Activated naive CD4-positive, alpha-beta T cell treated with anti-CD3 and anti-CD28 coated beads, Interleukin-2, amount 50 U/mL, for 24 hours (primary cell): Measurements from ENCODE around the gene ZFC3H1.

Experiments
- H3K27ac Mint-ChIP-seq: one replicate; pipeline ENCODE4 v1.8.0; 2021; ENCODE audit warnings: mild to moderate bottlenecking, mixed read lengths
- H3K27me3 Mint-ChIP-seq: one replicate; pipeline ENCODE4 v1.8.0; 2021; ENCODE audit warnings: mixed read lengths
- H3K36me3 Mint-ChIP-seq: one replicate; pipeline ENCODE4 v1.8.0; 2021; ENCODE audit warnings: mixed read lengths
- H3K4me1 Mint-ChIP-seq: one replicate; pipeline ENCODE4 v1.8.0; 2021; ENCODE audit warnings: mixed read lengths
- H3K4me3 Mint-ChIP-seq: one replicate; pipeline ENCODE4 v1.8.0; 2021; ENCODE audit warnings: mild to moderate bottlenecking, mixed read lengths
- H3K9me3 Mint-ChIP-seq: one replicate; pipeline ENCODE4 v1.8.0; 2021; ENCODE audit warnings: mixed read lengths

ZFC3H1 gene

DNA sequence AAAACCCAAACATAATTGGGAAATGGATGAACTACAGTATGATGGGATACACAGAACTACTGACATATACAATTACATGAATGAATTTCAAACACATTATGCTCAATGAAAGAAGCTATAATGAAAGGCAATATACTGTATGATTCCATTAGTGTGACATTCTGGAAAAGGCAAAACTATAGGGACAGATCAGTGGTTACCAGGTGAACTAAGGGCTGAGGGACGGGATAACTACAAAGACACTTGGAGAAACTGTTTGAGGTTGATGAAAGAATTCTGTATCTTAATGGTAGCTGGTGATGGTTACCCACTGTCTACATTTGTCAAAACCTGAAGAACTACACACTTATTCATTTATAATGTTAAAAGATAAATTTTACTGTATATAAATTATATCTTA lies 7.7 kb downstream of the ZFC3H1 start:
- H3K4me1 Mint-ChIP-seq: peaks cover 53% of the 10 kb centered on the region
- H3K4me3 Mint-ChIP-seq: peak overlapping the region; percentile 82

DNA sequence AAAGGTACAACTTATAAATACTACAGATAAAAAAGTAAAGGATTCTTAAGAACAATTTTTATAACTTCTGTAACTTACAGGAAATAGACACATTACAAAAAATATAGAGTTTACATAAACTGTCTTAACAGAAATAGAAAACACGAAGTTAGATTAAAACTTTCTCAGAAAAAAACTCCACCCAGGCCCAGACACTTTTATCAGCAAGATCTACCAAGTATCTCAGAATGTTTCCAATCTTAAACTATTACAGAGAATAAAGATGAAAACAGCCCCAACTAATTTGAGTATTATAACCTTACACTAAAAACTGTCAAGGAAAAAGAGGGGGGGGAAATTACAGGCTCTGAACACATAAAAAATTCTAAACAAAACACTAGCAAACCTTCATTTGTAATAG lies 8.2 kb downstream of the ZFC3H1 start:
- H3K27ac Mint-ChIP-seq: no peak overlapping the region
- peaks cover 53% of the 10 kb centered on the region for H3K4me1 Mint-ChIP-seq
- no peaks in the 10 kb centered on the region for H3K27me3 Mint-ChIP-seq
- H3K9me3 Mint-ChIP-seq: no peaks in the 10 kb centered on the region
- H3K36me3 Mint-ChIP-seq: peaks cover 30% of the 10 kb centered on the region
- peak overlapping the region; percentile 82 for H3K4me3 Mint-ChIP-seq

More for the DNA sequence above, 7.7 kb downstream of the ZFC3H1 start:
- H3K9me3 Mint-ChIP-seq: no peaks in the 10 kb centered on the region
- H3K27me3 Mint-ChIP-seq: no peaks in the 10 kb centered on the region
- H3K27ac Mint-ChIP-seq: no peak overlapping the region
- peaks cover 30% of the 10 kb centered on the region for H3K36me3 Mint-ChIP-seq

DNA sequence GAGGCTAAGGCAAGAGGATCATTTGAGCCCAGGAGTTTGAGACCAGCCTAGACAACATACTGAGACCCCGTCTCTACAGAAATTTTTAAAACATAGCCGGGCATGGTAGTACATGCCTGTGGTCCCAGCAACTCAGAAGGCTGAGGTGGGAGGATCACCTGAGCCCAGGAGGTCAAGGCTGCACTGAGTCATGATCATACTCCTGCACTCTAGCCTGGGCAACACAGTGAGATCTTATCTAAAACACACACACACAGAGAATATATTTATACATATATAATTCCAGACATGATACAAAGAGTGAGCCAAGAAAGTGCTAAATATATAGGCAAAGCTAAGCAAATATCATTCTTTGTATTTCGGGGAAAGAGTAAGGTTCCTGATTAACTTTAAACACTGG lies 9.4 kb downstream of the ZFC3H1 start:
- H3K27me3 Mint-ChIP-seq: no peaks in the 10 kb centered on the region
- H3K9me3 Mint-ChIP-seq: no peaks in the 10 kb centered on the region
- no peak overlapping the region for H3K27ac Mint-ChIP-seq
- peak overlapping the region; percentile 82 for H3K4me3 Mint-ChIP-seq
- H3K4me1 Mint-ChIP-seq: peaks cover 43% of the 10 kb centered on the region
- peaks cover 27% of the 10 kb centered on the region for H3K36me3 Mint-ChIP-seq

DNA sequence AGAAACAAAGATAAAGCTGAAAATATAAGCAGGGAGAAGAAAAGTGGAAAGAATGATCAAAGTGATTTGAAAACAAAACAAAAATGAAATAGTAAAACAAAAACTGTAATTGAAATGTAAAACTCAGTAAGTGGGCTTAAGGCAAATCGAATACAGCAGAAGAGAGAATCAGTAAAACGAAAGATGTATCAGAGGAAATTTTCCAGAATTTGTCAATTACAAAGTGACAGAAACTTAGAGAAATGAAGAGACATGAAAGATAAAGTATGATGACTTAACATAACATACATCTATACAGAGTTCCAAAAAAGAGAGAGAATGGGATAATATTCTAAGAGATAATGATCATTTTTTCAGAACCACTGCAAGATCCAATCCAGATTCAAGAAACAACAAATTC lies 10.5 kb downstream of the ZFC3H1 start:
- Mint-ChIP-seq H3K36me3 (peaks cover 20% of the 10 kb centered on the region), H3K4me1 (peaks cover 35% of the 10 kb centered on the region), H3K27ac (no peak overlapping the region), H3K4me3 (no peak overlapping the region), H3K9me3 (no peaks in the 10 kb centered on the region), H3K27me3 (no peaks in the 10 kb centered on the region)

DNA sequence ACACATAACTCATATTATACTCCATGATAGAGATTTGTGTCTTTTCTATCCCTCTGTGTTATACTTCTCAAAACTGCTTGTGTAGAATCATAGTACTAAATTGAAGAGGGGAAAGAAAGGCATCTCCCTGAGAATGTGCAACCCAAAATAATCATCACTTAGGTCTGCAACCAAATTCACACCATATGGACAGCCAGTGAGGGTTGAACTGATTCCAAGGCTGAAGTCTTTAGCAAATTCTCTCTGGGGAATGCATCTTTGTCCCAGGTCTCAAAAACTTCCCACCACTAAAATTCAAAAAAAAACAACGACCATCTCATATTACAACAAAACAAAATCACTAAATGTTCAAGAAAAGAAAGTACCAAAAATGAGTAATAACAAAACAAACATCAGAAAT lies 11.0 kb downstream of the ZFC3H1 start:
- Mint-ChIP-seq H3K9me3 (no peaks in the 10 kb centered on the region), H3K4me1 (peaks cover 35% of the 10 kb centered on the region), H3K27me3 (no peaks in the 10 kb centered on the region), H3K36me3 (peaks cover 19% of the 10 kb centered on the region), H3K4me3 (no peak overlapping the region), H3K27ac (no peak overlapping the region)

DNA sequence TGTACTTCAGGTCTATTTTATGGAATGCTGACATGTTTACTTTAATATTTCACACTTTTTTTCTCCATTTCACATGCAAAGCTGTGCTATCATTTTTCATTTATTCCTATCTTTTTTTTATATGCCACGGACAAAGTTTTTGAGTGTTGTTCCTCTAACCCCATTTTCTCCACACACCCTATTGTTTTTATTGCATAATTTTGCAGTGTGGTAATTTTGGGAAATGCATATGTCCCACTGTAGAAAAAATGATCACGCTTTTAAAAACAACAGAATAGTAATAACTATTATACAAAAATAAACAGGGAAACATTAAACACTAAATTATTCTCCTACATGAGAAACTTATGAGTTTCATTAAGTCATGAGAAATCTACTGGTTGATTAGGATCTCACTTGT lies 14.2 kb downstream of the ZFC3H1 start:
- peak overlapping the region; percentile 30 for H3K4me3 Mint-ChIP-seq
- H3K36me3 Mint-ChIP-seq: peaks cover 15% of the 10 kb centered on the region

DNA sequence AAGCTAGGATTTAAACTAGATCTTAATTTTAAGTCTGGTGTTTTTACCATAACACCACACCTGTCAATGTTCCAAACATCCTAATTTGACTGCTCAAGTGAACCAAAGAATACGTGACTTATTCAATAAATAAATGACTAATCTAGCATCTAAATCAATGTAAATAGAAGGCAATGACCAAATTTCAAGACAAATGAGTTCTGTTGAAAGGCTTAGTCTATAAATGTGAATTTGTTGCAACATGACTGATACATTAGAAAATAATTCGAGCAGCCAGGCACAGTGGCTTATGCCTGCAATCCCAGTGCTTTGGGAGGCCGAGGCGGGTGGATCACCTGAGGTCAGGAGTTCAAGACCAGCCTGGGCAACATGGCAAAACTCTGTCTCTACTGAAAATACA lies 15.1 kb downstream of the ZFC3H1 start:
- peaks cover 18% of the 10 kb centered on the region for H3K36me3 Mint-ChIP-seq
- no peaks in the 10 kb centered on the region for H3K9me3 Mint-ChIP-seq
- H3K4me1 Mint-ChIP-seq: peaks cover 29% of the 10 kb centered on the region
- no peak overlapping the region for H3K4me3 Mint-ChIP-seq
- no peaks in the 10 kb centered on the region for H3K27me3 Mint-ChIP-seq
- no peak overlapping the region for H3K27ac Mint-ChIP-seq

More for the DNA sequence above, 14.2 kb downstream of the ZFC3H1 start:
- Mint-ChIP-seq H3K27me3 (no peaks in the 10 kb centered on the region), H3K4me1 (peaks cover 26% of the 10 kb centered on the region), H3K27ac (peak overlapping the region; percentile 62), H3K9me3 (no peaks in the 10 kb centered on the region)

DNA sequence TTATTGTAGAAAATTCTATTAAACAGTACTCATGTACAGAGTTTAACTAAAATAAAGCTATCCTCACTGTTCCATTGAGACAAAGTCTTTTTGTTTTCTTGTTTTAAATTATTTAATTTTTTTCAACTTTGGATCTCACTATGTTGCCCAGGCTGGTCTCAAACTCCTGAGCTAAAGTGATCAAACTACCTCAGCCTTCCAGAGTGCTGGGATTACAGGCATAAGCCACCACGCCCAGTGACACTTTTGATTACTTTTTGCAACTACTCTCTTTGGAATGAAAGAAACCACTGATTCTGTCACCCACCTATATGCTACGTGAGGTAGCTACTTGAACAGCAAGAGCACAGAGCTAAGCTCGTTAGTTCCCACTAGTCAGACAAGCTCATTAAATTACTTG lies 17.1 kb downstream of the ZFC3H1 start:
- Mint-ChIP-seq H3K4me3 (no peak overlapping the region), H3K4me1 (peaks cover 43% of the 10 kb centered on the region), H3K27ac (peak overlapping the region; percentile 82), H3K27me3 (no peaks in the 10 kb centered on the region), H3K9me3 (no peaks in the 10 kb centered on the region), H3K36me3 (peaks cover 23% of the 10 kb centered on the region)

DNA sequence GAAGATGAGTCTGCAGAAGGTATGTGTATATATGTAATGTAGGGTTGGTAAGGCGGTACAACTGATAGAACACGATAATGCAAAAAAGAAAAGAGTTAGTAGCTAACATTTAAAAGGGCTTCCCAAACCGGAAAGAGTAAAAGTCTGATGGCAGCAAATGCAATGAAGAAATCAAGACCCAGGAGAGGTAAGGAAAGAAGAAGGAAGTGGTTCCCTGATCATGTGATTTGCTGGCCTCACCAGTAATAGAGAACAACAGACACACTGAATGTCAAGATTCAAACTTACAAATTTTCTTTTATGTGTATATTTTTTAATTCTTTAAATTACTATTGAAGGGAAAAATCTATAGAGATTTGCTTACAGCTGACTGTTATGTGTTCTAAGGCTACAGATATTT lies 18.4 kb downstream of the ZFC3H1 start:
- Mint-ChIP-seq H3K4me1 (peaks cover 46% of the 10 kb centered on the region), H3K27me3 (no peaks in the 10 kb centered on the region), H3K4me3 (no peak overlapping the region), H3K9me3 (no peaks in the 10 kb centered on the region), H3K36me3 (peaks cover 26% of the 10 kb centered on the region), H3K27ac (peak overlapping the region; percentile 75)

DNA sequence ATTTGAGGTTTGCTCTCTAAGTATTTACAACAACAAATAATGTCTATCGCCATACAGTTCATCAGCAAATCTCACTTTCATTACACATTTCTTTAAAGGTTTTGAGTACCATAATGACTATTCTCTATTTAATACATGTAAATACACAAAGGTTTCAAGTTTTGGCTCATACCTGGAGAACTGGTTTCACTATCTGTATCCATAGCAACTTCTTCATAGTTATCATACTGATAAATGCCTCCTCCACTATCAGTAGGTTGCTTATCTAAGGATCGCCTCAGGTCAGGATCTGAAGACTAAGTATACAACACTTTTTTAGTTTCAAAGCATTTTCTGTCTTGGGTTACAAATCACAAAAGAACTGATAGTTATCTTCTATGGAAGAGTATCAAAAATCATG lies 21.4 kb downstream of the ZFC3H1 start:
- H3K36me3 Mint-ChIP-seq: peaks cover 25% of the 10 kb centered on the region
- peaks cover 50% of the 10 kb centered on the region for H3K4me1 Mint-ChIP-seq
- no peak overlapping the region for H3K4me3 Mint-ChIP-seq
- no peaks in the 10 kb centered on the region for H3K27me3 Mint-ChIP-seq
- H3K27ac Mint-ChIP-seq: no peak overlapping the region
- no peaks in the 10 kb centered on the region for H3K9me3 Mint-ChIP-seq

DNA sequence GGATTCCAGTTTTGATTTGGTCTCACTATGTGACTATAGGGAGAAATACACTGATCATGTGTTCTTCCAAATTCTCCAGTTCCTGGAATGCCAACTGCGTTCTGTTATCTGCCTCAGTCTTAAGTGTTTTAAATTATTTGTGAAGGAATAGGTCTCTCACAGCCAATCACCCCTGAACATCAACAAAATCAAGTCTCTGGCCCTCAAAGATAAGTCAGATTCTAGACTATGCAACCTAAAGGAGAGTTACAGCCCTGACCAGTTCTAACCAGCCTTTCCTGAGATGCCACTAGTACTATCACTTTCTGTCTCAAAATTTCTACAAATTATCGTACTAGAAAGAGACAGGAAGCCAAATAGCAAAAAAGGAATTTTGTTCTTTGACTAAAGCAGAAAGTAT lies 22.3 kb downstream of the ZFC3H1 start:
- Mint-ChIP-seq H3K27ac (peak overlapping the region; percentile 37), H3K27me3 (no peaks in the 10 kb centered on the region), H3K4me1 (peaks cover 46% of the 10 kb centered on the region), H3K4me3 (no peak overlapping the region), H3K9me3 (no peaks in the 10 kb centered on the region), H3K36me3 (peaks cover 24% of the 10 kb centered on the region)

DNA sequence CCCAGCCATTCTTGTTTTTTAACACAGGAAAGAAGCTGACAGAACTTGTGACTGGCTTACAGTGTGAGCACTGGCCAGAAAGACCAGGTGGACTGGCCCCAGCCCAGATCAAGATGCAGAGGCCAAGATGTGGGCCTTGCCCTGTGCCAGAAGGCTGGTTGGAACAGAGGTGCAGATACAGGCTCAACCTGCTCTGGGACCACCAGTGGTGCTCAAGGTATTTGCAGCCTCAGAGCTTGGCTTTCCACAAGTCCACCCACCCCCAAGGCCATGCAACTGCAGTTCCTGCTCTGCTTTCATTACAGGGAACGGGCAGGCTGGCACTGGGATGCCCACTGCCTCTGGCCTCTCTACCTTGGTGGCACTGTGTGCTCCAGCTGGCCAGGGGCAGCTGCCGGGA lies 23.3 kb downstream of the ZFC3H1 start:
- H3K4me3 Mint-ChIP-seq: no peak overlapping the region
- peaks cover 44% of the 10 kb centered on the region for H3K4me1 Mint-ChIP-seq
- H3K27ac Mint-ChIP-seq: no peak overlapping the region
- no peaks in the 10 kb centered on the region for H3K27me3 Mint-ChIP-seq
- peaks cover 24% of the 10 kb centered on the region for H3K36me3 Mint-ChIP-seq
- H3K9me3 Mint-ChIP-seq: no peaks in the 10 kb centered on the region

DNA sequence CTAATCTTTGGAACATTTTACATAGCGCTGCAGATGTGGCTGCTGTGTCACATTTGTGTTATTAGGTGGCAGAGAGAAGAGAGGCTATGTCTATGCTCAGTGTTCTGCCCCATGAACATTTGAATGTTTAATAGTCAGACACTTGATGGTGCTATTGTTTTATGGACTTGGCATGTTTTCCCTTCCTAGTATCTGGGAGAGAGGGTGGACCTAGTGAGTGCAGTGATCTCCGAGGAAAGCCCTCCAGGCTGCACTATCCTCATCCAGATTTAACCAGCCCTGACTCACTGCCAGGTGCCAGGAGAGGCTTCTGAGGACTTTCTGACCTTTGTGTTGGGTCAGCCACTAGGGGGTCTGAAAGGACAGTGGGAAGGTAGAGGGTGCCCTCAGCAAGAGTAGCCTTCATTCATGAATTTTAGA lies 24.3 kb downstream of the ZFC3H1 start:
- H3K9me3 Mint-ChIP-seq: no peaks in the 10 kb centered on the region
- H3K36me3 Mint-ChIP-seq: peaks cover 29% of the 10 kb centered on the region
- H3K27me3 Mint-ChIP-seq: no peaks in the 10 kb centered on the region
- H3K4me3 Mint-ChIP-seq: no peak overlapping the region
- peak overlapping the region; percentile 9 for H3K27ac Mint-ChIP-seq
- peaks cover 43% of the 10 kb centered on the region for H3K4me1 Mint-ChIP-seq

DNA sequence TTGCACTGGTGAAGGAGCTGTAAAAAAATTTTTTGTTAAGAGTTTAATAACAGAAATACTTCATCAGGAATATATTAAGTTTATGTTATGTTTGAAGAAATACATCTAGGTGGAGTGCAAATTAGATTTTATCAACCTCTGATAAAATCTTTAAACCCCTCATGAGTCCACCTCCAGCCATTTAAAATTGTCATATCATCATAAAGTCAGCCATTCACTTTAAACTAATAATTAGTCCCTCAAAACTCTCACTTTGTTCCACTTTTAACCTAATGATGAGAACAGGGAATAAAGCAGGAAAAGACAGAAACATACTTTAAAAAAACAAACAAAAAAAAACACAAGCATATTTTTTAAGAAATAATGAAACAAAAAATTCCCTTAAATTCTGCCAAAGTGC lies 25.1 kb downstream of the ZFC3H1 start:
- peaks cover 25% of the 10 kb centered on the region for H3K36me3 Mint-ChIP-seq
- peaks cover 35% of the 10 kb centered on the region for H3K4me1 Mint-ChIP-seq
- peak overlapping the region; percentile 51 for H3K27ac Mint-ChIP-seq
- H3K4me3 Mint-ChIP-seq: no peak overlapping the region
- no peaks in the 10 kb centered on the region for H3K9me3 Mint-ChIP-seq
- H3K27me3 Mint-ChIP-seq: no peaks in the 10 kb centered on the region

DNA sequence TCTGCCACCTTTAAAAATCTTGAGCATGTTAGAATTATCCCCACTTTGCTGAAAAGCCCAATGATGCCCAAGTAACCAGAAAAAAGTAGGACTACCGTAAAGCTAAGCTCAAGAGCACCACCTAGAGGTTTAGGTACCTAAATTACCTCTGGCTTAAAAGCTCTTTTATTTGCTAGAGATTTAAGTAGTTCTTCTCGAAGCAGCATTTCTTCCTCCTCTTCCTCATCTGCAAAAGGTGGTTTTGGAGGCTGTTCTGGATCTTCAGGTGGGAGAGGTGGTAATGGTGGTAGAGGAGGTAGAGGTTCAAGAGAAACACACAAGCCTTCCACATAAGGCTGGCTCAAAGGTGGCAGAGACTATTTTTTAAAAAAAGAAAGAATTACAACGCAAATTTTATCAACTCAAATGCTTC lies 26.9 kb downstream of the ZFC3H1 start:
- Mint-ChIP-seq H3K9me3 (no peaks in the 10 kb centered on the region), H3K27ac (peak overlapping the region; percentile 79)

DNA sequence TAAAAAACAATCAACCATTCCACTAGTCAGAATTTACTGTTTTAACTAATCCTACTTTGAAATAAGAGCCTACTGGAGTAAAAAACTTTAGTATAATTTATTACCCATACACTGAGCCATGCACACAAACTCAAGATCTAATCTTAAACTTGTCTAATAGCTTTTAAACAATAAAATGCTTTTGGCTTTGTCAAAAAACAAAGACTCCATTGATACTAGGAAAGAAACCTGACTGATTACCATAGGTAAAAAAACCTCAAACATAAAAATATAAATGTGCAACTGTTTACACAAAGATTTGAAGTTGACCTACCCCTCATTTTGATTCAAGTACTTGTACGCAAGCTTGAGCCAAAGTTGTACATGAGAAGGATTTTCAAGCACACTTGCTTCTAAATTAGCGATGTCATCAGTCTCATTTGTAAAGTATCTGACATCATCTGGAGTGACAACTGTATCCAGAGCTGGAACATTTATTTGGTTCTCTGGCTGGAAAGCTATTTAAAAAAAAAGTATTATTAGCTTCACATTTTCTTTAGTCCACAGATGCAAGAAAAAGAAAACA lies 36.1 kb downstream of the ZFC3H1 start:
- Mint-ChIP-seq H3K4me1 (peaks cover 28% of the 10 kb centered on the region), H3K27ac (no peak overlapping the region), H3K4me3 (no peak overlapping the region), H3K9me3 (no peaks in the 10 kb centered on the region), H3K36me3 (peaks cover 16% of the 10 kb centered on the region), H3K27me3 (no peaks in the 10 kb centered on the region)

More for the DNA sequence above, 26.9 kb downstream of the ZFC3H1 start:
- H3K4me3 Mint-ChIP-seq: no peak overlapping the region
- H3K27me3 Mint-ChIP-seq: no peaks in the 10 kb centered on the region
- peaks cover 23% of the 10 kb centered on the region for H3K4me1 Mint-ChIP-seq
- peaks cover 24% of the 10 kb centered on the region for H3K36me3 Mint-ChIP-seq

DNA sequence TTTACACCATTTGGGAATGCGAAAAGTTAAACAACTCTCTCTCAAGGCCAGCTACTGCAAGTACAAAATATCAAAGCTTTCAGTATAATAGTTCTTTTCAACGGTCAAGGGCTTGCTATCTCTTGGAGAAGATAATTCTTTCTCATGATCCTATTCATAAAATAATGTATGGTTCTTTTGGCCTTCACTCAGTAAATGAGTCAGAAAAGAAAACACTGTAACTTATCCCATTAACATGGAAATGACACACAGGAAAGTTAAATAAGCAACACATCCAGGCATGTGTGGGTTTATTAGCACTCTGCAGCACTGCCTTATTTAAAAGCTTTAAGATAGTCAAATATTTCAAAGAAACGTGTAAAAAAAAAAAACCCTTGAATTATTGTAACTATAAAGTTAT lies 36.9 kb downstream of the ZFC3H1 start:
- Mint-ChIP-seq H3K36me3 (peaks cover 20% of the 10 kb centered on the region), H3K27me3 (no peaks in the 10 kb centered on the region), H3K4me3 (peak overlapping the region; percentile 36), H3K9me3 (no peaks in the 10 kb centered on the region), H3K4me1 (peaks cover 33% of the 10 kb centered on the region), H3K27ac (peak overlapping the region; percentile 55)
